HepG2 (cell line): ENCODE results near the gene EARS2. TPM values are rescaled to one million over a fixed set of nuclear protein-coding genes. Genes with fewer than 3 reads are reported as not detected.
A peak's percentile ranks its signal among the peaks of the same experiment; 100 is the strongest.

Experiments
- ATAC-seq: fragments of 200-7000 bp; cut with Tn5 transposase; 3 replicates; pipeline ENCODE4 v1.9.1; 2020; ENCODE audit warnings: mild to moderate bottlenecking, moderate library complexity
- BruUV-seq: library from RNA; stranded (reverse); fragments of 400-500 nt; replicated peaks from 2 replicates; lab custom pipeline; 2021; lab: Mats Ljungman, UMichigan
- CTCF ChIA-PET: fragments of 300-600 bp; formaldehyde crosslinking; extraction: SDS; loops from one replicate; lab custom pipeline; 2021; ENCODE audit warnings: low total read pairs, inconsistent platforms, low intra/inter-chr PET ratio; lab: Yijun Ruan, JAX
- POLR2A ChIA-PET: fragments of 350-600 bp; sonication (Branson Sonifier 250); formaldehyde crosslinking; loops from one replicate; lab custom pipeline; 2020; ENCODE audit warnings: antibody characterized with exemption, inconsistent platforms; lab: Yijun Ruan, JAX
- DNase-seq: peaks from one replicate; pipeline ENCODE4 v3.0.0-alpha.2; 2015; ENCODE audit warnings: low spot score
- FAIRE-seq: peaks from 3 replicates; lab custom pipeline; 2011; peaks lifted over from hg19 to GRCh38; lab: Jason Lieb, UNC
- H2AFZ ChIP-seq: one replicate; pipeline ENCODE4 v1.6.1; 2011; ENCODE audit warnings: low read length, inconsistent platforms
- H3K27ac ChIP-seq: fragments of 300-600 bp; 3 replicates; pipeline ENCODE4 v1.8.0; 2011; ENCODE audit warnings: mixed run types, mild to moderate bottlenecking, mixed read lengths, low read length, inconsistent platforms; ENCODE audit not compliant: insufficient read depth; ENCODE audit errors: extremely low read length
- H3K27me3 ChIP-seq, 2 experiments: fragments of 200-600 bp in 1 of 2; 2 replicates in 1 of 2; 3 replicates in 1 of 2; pipeline versions ENCODE4 v1.6.0 to v1.8.0; 2011; ENCODE audit warnings: low read length in 2 of 2, mild to moderate bottlenecking in 2 of 2, moderate library complexity in 2 of 2, inconsistent platforms in 1 of 2; ENCODE audit not compliant: insufficient read depth in 2 of 2, control insufficient read depth in 1 of 2
- H3K36me3 ChIP-seq, 2 experiments: fragments of 200-600 bp in 1 of 2; replicated peaks in 1 of 2; 2 replicates in 1 of 2; 3 replicates in 1 of 2; pipeline versions ENCODE4 v1.5.1 to v1.8.0; 2011; ENCODE audit warnings: low read length in 2 of 2, inconsistent platforms in 1 of 2; ENCODE audit not compliant: insufficient read depth in 2 of 2, control insufficient read depth in 1 of 2
- H3K4me1 ChIP-seq: 2 replicates; pipeline ENCODE4 v1.5.1; 2012; ENCODE audit warnings: low read length, inconsistent platforms; ENCODE audit not compliant: insufficient read depth
- H3K4me2 ChIP-seq: 2 replicates; pipeline ENCODE4 v1.6.0; 2011; ENCODE audit warnings: low read depth, low read length, inconsistent platforms
- H3K4me3 ChIP-seq, 3 experiments: fragments of 200-600 bp in 1 of 3; sonication (generic), shearing (Covaris generic) in 1 of 3; replicated peaks in 1 of 3; 2 replicates each; pipeline ENCODE4 v1.5.1; 2011 to 2016; ENCODE audit warnings: low read length in 3 of 3, inconsistent platforms in 2 of 3, low read depth in 2 of 3, mild to moderate bottlenecking in 2 of 3, control low read depth in 1 of 3, mixed read lengths in 1 of 3; ENCODE audit not compliant: insufficient read depth in 1 of 3
- H3K79me2 ChIP-seq: one replicate; pipeline ENCODE4 v1.6.1; 2011; ENCODE audit warnings: low read length, inconsistent platforms; ENCODE audit not compliant: insufficient read depth
- H3K9ac ChIP-seq: 2 replicates; pipeline ENCODE4 v1.6.0; 2011; ENCODE audit warnings: mild to moderate bottlenecking, low read depth, low read length, inconsistent platforms; ENCODE audit not compliant: insufficient read depth
- H3K9me3 ChIP-seq: 2 replicates; pipeline ENCODE4 v1.5.1; 2012; ENCODE audit warnings: mild to moderate bottlenecking, low read length
- H4K20me1 ChIP-seq: 2 replicates; pipeline ENCODE4 v1.6.0; 2011; ENCODE audit warnings: inconsistent platforms, mild to moderate bottlenecking, low read length, moderate library complexity; ENCODE audit not compliant: insufficient read depth
- ETV6 ChIP-seq: sonication (generic); formaldehyde crosslinking; conservative IDR thresholded peaks from 2 replicates; pipeline ENCODE4 v1.4.0; 2020; ENCODE audit warnings: missing genetic modification reagents
- HNRNPUL1 ChIP-seq: fragments of 200-400 bp; formaldehyde crosslinking; IDR thresholded peaks from 2 replicates; pipeline ENCODE4 v1.6.1; 2017; ENCODE audit warnings: low read depth, mild to moderate bottlenecking, low read length, moderate library complexity
- MED13 ChIP-seq: sonication (generic); formaldehyde crosslinking; IDR thresholded peaks from 2 replicates; pipeline ENCODE4 v1.5.0; 2020; ENCODE audit warnings: missing genetic modification reagents
- NFKB2 ChIP-seq: sonication (generic); formaldehyde crosslinking; IDR thresholded peaks from 2 replicates; pipeline ENCODE4 v1.4.0; 2020; ENCODE audit warnings: missing genetic modification reagents, borderline replicate concordance
- REXO4 ChIP-seq: sonication (generic); formaldehyde crosslinking; IDR thresholded peaks from 2 replicates; pipeline ENCODE4 v1.8.0; 2022; ENCODE audit warnings: missing genetic modification reagents, mild to moderate bottlenecking, borderline replicate concordance
- SMAD3 ChIP-seq: sonication (generic); formaldehyde crosslinking; IDR thresholded peaks from 2 replicates; pipeline ENCODE4 v1.4.0; 2020; ENCODE audit warnings: missing genetic modification reagents
- ZBTB3 ChIP-seq: sonication (generic); formaldehyde crosslinking; IDR thresholded peaks from 2 replicates; pipeline ENCODE4 v1.4.0; 2020; ENCODE audit warnings: low read depth, mild to moderate bottlenecking, moderate library complexity, missing genetic modification reagents, borderline replicate concordance
- ZNF558 ChIP-seq: sonication (generic); formaldehyde crosslinking; IDR thresholded peaks from 2 replicates; pipeline ENCODE4 v1.9.0; 2022; ENCODE audit warnings: mild to moderate bottlenecking, missing genetic modification reagents, borderline replicate concordance
- ZNF687 ChIP-seq: sonication (generic); formaldehyde crosslinking; IDR thresholded peaks from 2 replicates; pipeline ENCODE4 v1.5.1; 2020; ENCODE audit warnings: mild to moderate bottlenecking, missing genetic modification reagents, moderate library complexity
- ZNF841 ChIP-seq: sonication (generic); formaldehyde crosslinking; IDR thresholded peaks from 2 replicates; pipeline ENCODE4 v1.8.1; 2023; ENCODE audit warnings: missing genetic modification reagents, borderline replicate concordance
- WGBS: methylation state at CpG from one replicate; pipeline ENCODE4 v1.1.6; 2017; ENCODE audit warnings: low lambda C conversion rate; 5-methylcytosine and 5-hydroxymethylcytosine counted together
- in situ Hi-C: cut with HindIII; loops from 2 replicates; pipeline ENCODE4 v1.10.0; 2017; ENCODE audit warnings: low pct_unique_long_range_greater_than_20kb; ENCODE audit not compliant: extremely low pct_ligation_motif_present
- intact Hi-C: fragments of 100-400 bp; cut with micrococcal nuclease; formaldehyde crosslinking; loops from one replicate; pipeline ENCODE4 v1.10.0; 2022; ENCODE audit not compliant: unreplicated experiment
- polyA plus RNA-seq, 8 experiments: library from polyadenylated mRNA; depleted of rRNA in 3 of 8; stranded (reverse) in 7 of 8; unstranded in 1 of 8; fragments of >200 nt; fragmentation: Illumina TruSeq in 4 of 8; extraction: Trizol in 4 of 8; gene quantifications; 2 replicates each; pipeline versions ENCODE4 v1.2.1 to v1.2.3, GENCODE V29; 2011 to 2016; ENCODE audit warnings: low read depth in 4 of 8, missing spikeins in 1 of 8, mixed read lengths in 1 of 8; ENCODE audit not compliant: insufficient read depth in 1 of 8
- total RNA-seq, 5 experiments: library from RNA; depleted of rRNA; stranded (reverse); fragments of >200 nt; fragmentation: Illumina TruSeq; extraction: Trizol; gene quantifications; 2 replicates each; pipeline ENCODE4 v1.2.3, GENCODE V29; 2016; ENCODE audit warnings: low read depth in 1 of 5
- TF ChIP-seq, protein P1 (sequence below): sonication (generic); formaldehyde crosslinking; IDR thresholded peaks from 2 replicates; pipeline ENCODE4 v1.4.0; 2020; ENCODE audit warnings: low read depth, mild to moderate bottlenecking, missing genetic modification reagents

The EARS2 gene
- total and polyA plus RNA-seq, 2 of the 13 experiments (the other 11 are each of a cell fraction or from before 2014, with no cell fraction given), result 49.4 to 80.4 TPM

DNA sequence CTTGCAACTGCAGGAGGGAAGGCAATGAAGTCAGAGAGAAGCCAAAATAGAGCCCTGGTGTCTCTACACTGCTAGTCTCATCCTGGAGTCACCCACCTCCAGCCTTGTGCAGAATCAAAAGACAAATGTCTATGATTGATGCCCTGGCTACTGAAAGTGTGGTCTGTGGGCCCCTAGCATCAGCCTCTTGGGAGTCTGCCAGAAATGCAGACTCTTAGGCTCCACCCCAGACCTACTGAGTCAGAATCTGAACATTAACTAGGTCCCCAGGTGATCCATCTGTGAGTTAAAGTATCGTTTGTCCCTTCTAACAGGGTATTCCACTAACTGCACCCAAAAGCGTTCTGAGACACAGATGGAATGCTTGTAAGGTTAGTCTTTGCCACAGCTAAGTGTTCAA lies 21.2 kb downstream of the EARS2 start:
- DNase-seq, result no peak
- H3K27me3 ChIP-seq, result no peaks in the 10 kb centered on the region
- no peak for FAIRE-seq
- POLR2A ChIA-PET, result interaction anchor here (5.5 kb wide), 1 partner anchor 8 kb away, joined by 64 read pairs; no protein-coding TSS in a partner anchor
- peaks cover 43% of the 10 kb centered on the region for H3K4me1 ChIP-seq
- H3K36me3 ChIP-seq, result peaks cover 42 to 66% of the 10 kb centered on the region in 2 experiments
- no peak overlapping the region for H3K4me2 ChIP-seq
- H3K79me2 ChIP-seq, result peaks cover 4% of the 10 kb centered on the region
- TF ChIP-seq REXO4 (CRISPR knock-in tag), result no peak
- TF ChIP-seq, protein P1, sequence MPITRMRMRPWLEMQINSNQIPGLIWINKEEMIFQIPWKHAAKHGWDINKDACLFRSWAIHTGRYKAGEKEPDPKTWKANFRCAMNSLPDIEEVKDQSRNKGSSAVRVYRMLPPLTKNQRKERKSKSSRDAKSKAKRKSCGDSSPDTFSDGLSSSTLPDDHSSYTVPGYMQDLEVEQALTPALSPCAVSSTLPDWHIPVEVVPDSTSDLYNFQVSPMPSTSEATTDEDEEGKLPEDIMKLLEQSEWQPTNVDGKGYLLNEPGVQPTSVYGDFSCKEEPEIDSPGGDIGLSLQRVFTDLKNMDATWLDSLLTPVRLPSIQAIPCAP (CRISPR knock-in tag), result no peak
- no peak for TF ChIP-seq MED13
- no peak for TF ChIP-seq ETV6 (CRISPR knock-in tag)
- TF ChIP-seq ZNF558, result no peak
- no peak overlapping the region for H3K4me3 ChIP-seq
- no peak overlapping the region for H2AFZ ChIP-seq
- WGBS, result 95% methylated on average over 2 of the region's 2 CpGs
- BruUV-seq, result no TSS peak
- H4K20me1 ChIP-seq, result no peaks in the 10 kb centered on the region
- in situ Hi-C loops (no loop called here), intact Hi-C loops (no loop called here)
- H3K9me3 ChIP-seq, result no peaks in the 10 kb centered on the region
- no peak overlapping the region for H3K27ac ChIP-seq
- no peak for ATAC-seq
- CTCF ChIA-PET, result no interaction called here
- H3K9ac ChIP-seq, result no peak overlapping the region

- POLR2A ChIA-PET, result interaction anchor here (5.5 kb wide), 1 partner anchor 8 kb away, joined by 64 read pairs; no protein-coding TSS in a partner anchor
- 97% methylated on average over 19 of the region's 19 CpGs for WGBS
- no peak for TF ChIP-seq SMAD3 (CRISPR knock-in tag)
- no peak for TF ChIP-seq HNRNPUL1
- no peak for TF ChIP-seq ZNF841 (CRISPR knock-in tag)
- no peak for TF ChIP-seq NFKB2
- no peak for TF ChIP-seq ZBTB3 (CRISPR knock-in tag)
- TF ChIP-seq ZNF687, result peak; percentile 31; the same call in 1 of the 2 replicates
Measured at GRCh38 chr16:23534868-23535860, 22.0 kb downstream of the EARS2 start.

More at GRCh38 chr16:23534868-23535860, 22.0 kb downstream of the EARS2 start:
- Histone ChIP-seq H3K36me3 (peaks cover 44 to 71% of the 10 kb centered on the region in 2 experiments), H4K20me1 (no peaks in the 10 kb centered on the region), H3K4me1 (peaks cover 35% of the 10 kb centered on the region), H3K4me3 (no peak overlapping the region), H3K9ac (no peak overlapping the region), H3K27ac (no peak overlapping the region), H3K4me2 (no peak overlapping the region), H2AFZ (no peak overlapping the region), H3K27me3 (no peaks in the 10 kb centered on the region), H3K79me2 (peaks cover 4% of the 10 kb centered on the region), H3K9me3 (no peaks in the 10 kb centered on the region)
- no TSS peak for BruUV-seq
- DNase-seq, result no peak
- in situ Hi-C loops (no loop called here), intact Hi-C loops (no loop called here)
- ATAC-seq, result no peak
- CTCF ChIA-PET, result no interaction called here
- FAIRE-seq, result no peak
